ENCODE data around the gene AP5B1.
"Not testable (repeated sequence)": the region's sequence is repeated elsewhere in the genome, so short reads cannot be mapped to it uniquely, and the experiment has no call there.

Gene AP5B1

DNA sequence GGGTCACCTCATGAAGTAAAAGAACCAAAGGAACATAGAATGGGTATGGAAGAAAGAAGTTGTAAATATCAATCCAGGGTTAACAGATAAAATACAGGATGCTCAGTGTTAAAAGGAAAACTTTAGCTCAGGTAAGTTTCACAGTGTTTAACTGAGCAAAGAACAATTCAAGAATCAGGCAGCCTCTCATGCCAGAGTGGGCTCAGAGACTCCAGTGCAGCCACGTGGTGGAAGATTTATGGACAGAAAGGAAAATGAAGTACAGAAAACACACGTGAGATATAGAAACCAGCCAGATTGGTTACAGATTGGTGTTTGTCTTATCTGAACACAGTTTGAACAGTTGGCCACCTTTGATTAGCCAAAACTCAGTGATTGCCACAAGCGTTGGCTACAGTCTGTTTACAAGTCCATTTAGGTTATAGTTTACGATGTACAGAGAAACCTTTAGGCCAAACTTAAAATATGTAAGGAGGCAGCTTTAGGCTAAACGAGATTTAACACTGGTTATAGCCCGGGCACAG is 9.1 kb downstream of the AP5B1 start:
- TF ChIP-seq TCF4 (CRISPR knock-in tag; IDR thresholded peaks at IDR 0.05; ENCODE audit: borderline replicate concordance) = no peak
- TF ChIP-seq CSDC2 (CRISPR knock-in tag; IDR thresholded peaks at IDR 0.05) = no peak
- no peak for TF ChIP-seq ESRRG (CRISPR knock-in tag; IDR thresholded peaks at IDR 0.05)
- TF ChIP-seq OSR1 (CRISPR knock-in tag; IDR thresholded peaks at IDR 0.05) = no peak
- no peak for TF ChIP-seq ZNF70 (CRISPR knock-in tag; IDR thresholded peaks at IDR 0.05)
- TF ChIP-seq, protein P1, sequence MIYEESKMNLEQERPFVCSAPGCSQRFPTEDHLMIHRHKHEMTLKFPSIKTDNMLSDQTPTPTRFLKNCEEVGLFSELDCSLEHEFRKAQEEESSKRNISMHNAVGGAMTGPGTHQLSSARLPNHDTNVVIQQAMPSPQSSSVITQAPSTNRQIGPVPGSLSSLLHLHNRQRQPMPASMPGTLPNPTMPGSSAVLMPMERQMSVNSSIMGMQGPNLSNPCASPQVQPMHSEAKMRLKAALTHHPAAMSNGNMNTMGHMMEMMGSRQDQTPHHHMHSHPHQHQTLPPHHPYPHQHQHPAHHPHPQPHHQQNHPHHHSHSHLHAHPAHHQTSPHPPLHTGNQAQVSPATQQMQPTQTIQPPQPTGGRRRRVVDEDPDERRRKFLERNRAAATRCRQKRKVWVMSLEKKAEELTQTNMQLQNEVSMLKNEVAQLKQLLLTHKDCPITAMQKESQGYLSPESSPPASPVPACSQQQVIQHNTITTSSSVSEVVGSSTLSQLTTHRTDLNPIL (CRISPR knock-in tag; IDR thresholded peaks at IDR 0.05; ENCODE audit: low read depth) = no peak
- TF ChIP-seq POU6F1 (CRISPR knock-in tag; IDR thresholded peaks at IDR 0.05; ENCODE audit: borderline replicate concordance, low read depth) = no peak
- no peak for TF ChIP-seq PATZ1 (CRISPR knock-in tag; IDR thresholded peaks at IDR 0.05; ENCODE audit: borderline replicate concordance)
- no peak for TF ChIP-seq ZNF565 (CRISPR knock-in tag; conservative IDR thresholded peaks at IDR 0.05; ENCODE audit: low read depth)
- no peak for TF ChIP-seq ZFP30 (CRISPR knock-in tag; IDR thresholded peaks at IDR 0.05)
- TF ChIP-seq SNAI2 (CRISPR knock-in tag; IDR thresholded peaks at IDR 0.05) = no peak
- no peak for ATAC-seq

GRCh38 chr11:65770951-65771567 is 9.7 kb downstream of the AP5B1 start:
- no peak for TF ChIP-seq BACH2 (CRISPR knock-in tag; IDR thresholded peaks at IDR 0.05; ENCODE audit: borderline replicate concordance)
- TF ChIP-seq ZFP3 (CRISPR knock-in tag; IDR thresholded peaks at IDR 0.05) = no peak
- ATAC-seq = no peak

DNA sequence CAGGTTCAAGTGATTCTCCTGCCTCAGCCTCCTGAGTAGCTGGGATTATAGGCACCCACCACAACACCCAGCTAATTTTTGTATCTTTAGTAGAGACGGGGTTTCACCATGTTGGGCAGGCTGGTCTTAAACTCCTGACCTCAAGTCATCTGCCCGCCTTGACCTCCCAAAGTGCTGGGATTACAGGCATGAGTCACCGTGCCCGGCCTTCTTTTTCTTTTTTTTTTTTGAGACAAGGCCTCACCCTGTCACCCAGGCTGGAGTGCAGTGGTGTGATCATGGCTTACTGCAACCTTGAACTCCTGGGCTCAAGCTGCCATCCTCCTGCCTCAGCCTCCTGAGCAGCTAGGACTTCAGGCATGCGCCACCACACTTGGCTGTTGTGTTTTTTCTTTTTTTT is 13.0 kb downstream of the AP5B1 start:
- not testable (repeated sequence) for ATAC-seq

GRCh38 chr11:65767406-65767805 is 13.4 kb downstream of the AP5B1 start:
- TF ChIP-seq ZFP30 (CRISPR knock-in tag; IDR thresholded peaks at IDR 0.05) = no peak
- no peak for TF ChIP-seq OSR1 (CRISPR knock-in tag; IDR thresholded peaks at IDR 0.05)
- no peak for TF ChIP-seq ZC3H10 (CRISPR knock-in tag; IDR thresholded peaks at IDR 0.05)
- TF ChIP-seq PPARA (CRISPR knock-in tag; IDR thresholded peaks at IDR 0.05; ENCODE audit: borderline replicate concordance) = no peak
- TF ChIP-seq ZNF70 (CRISPR knock-in tag; IDR thresholded peaks at IDR 0.05) = no peak
- TF ChIP-seq PATZ1 (CRISPR knock-in tag; IDR thresholded peaks at IDR 0.05; ENCODE audit: borderline replicate concordance) = no peak
- no peak for TF ChIP-seq ZFP3 (CRISPR knock-in tag; IDR thresholded peaks at IDR 0.05)
- ATAC-seq = no peak

DNA sequence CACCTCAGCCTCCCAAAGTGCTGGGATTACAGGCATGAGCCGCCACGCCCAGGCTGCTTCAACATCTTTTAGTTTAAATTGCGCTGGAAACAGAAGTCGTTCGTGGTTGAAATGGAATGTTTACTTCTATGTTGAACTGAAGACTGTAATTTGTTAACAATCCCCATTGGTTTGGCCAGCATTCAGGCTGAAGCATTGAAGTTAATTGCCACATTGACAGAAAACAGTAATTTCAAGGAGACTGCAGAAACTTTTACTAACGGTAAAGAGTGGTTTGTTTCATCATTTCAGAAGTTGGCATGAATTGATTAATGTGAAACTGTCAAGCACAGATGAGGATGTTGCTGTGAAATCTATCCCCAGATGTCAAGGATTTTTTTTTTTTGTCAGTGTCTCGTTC is 14.2 kb downstream of the AP5B1 start:
- ATAC-seq = peak; percentile 58
- TF ChIP-seq OSR1 (CRISPR knock-in tag; IDR thresholded peaks at IDR 0.05) (no peak), BACH2 (CRISPR knock-in tag; IDR thresholded peaks at IDR 0.05; ENCODE audit: borderline replicate concordance) (no peak), ISL1 (CRISPR knock-in tag; IDR thresholded peaks at IDR 0.05) (no peak), TOX (CRISPR knock-in tag; IDR thresholded peaks at IDR 0.05; ENCODE audit: borderline replicate concordance) (no peak)
- TF ChIP-seq, protein P1 (CRISPR knock-in tag; IDR thresholded peaks at IDR 0.05; ENCODE audit: low read depth) = no peak
